HG03457 (cell line): ENCODE results near the gene CDH16.
"Not testable (repeated sequence)": the region's sequence is repeated elsewhere in the genome, so short reads cannot be mapped to it uniquely, and the experiment has no call there.

Experiments used
- ATAC-seq: cut with Tn5 transposase; IDR thresholded peaks from one replicate; pipeline ENCODE4 v1.9.1; 2021; ENCODE audit warnings: moderate number of reproducible peaks; ENCODE audit not compliant: unreplicated experiment

CDH16 gene, protein sequence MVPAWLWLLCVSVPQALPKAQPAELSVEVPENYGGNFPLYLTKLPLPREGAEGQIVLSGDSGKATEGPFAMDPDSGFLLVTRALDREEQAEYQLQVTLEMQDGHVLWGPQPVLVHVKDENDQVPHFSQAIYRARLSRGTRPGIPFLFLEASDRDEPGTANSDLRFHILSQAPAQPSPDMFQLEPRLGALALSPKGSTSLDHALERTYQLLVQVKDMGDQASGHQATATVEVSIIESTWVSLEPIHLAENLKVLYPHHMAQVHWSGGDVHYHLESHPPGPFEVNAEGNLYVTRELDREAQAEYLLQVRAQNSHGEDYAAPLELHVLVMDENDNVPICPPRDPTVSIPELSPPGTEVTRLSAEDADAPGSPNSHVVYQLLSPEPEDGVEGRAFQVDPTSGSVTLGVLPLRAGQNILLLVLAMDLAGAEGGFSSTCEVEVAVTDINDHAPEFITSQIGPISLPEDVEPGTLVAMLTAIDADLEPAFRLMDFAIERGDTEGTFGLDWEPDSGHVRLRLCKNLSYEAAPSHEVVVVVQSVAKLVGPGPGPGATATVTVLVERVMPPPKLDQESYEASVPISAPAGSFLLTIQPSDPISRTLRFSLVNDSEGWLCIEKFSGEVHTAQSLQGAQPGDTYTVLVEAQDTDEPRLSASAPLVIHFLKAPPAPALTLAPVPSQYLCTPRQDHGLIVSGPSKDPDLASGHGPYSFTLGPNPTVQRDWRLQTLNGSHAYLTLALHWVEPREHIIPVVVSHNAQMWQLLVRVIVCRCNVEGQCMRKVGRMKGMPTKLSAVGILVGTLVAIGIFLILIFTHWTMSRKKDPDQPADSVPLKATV

DNA sequence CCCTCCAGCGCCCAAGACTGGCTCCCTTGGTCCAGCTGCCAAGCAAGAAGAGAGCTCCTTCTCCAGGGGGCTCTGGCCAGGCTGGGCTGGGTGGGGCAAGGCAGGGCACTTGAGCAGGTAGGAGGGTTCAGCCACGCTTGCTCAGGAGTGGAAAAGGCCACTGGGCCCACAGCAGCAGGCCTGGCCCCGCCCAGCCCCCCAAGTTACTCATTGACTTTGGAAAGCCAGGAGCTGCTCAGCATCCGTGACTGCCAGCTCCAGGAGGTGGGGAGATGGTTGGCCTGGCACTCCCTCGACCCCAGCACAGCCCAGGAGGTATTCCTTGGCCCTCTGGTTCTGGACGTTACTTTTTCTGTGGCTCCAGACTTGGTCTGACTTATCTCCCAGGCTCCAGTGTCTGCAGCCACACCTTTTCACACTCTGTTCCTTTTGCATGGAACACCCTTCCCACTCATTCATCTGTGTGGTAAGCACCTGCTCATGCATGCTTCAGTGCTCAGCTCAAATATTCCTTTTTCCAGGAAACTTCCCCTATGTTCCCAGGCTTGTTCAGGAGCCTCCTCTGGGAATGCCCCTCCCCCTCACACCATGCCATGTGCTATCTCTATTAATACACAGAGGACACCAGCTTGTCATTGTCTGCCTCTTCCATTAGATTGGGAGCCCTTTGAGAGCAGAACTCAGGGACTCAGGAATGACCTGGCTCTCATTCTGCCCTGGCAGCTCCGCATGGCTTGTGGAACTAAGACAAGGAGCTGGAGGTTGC, at the start of gene CDH16:
Gene CDH16 (minus strand): TSS at position 83 of the 766 bp plus-strand sequence. CDS start 820 bp downstream, outside the sequence.
- no peak for ATAC-seq

GRCh38 chr16:66964049-66964448, 45.4 kb upstream of the CDH16 start:
- ATAC-seq: no peak

GRCh38 chr16:66961914-66962313, 43.2 kb upstream of the CDH16 start:
- ATAC-seq: no peak

- ATAC-seq: peak; percentile 63
Measured at GRCh38 chr16:66961065-66961744, 42.5 kb upstream of the CDH16 start, which contains the start of gene CES3. Gene CES3, plus strand, starts transcription at chr16:66961266. Its CDS starts 42 bp downstream, at chr16:66961308.

DNA sequence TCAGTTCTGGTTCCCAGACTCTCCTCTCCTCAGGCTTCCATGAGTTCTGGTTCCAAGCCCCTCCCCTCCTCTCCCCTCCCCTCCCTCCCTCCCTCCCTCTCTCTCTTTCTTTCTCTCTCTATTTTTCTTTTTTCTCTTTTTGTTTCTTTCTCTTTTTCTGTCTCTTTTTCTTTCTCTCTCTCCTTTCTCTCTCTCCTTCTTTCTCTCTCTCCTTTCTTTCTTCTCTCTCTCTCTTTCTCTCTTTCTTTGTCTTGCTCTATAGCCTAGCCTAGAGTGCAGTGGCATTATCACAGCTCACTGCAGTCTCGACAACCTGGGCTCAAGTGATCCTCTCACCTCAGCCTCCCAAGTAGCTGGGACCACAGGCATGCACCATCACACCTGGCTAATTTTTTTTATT, 41.6 kb upstream of the CDH16 start:
- no peak for ATAC-seq

DNA sequence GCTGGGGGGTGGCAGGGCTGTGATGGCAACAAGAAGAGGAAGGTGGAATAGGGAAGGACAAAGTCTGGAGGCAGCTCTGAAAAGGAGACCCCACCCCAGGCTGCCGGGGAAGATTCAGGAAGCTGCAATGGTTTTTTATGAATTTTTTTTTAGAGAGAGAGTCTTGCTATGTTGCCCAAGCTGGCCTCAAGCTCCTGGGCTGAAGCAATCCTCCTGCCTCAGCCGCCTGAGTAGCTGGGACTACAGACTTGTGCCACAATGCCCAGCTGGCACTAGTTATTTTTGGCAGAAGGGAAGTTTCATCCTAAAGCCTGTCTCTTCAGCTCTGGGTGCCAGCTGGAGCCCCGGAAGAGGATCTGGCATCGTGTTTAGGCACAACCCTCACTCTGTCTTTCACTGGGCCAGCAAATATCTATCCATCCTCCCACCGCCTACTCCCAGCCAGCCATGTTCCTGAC, 41.0 kb upstream of the CDH16 start:
- ATAC-seq: no peak

- no peak for ATAC-seq
Measured at GRCh38 chr16:66958857-66959703, 40.4 kb upstream of the CDH16 start.

DNA sequence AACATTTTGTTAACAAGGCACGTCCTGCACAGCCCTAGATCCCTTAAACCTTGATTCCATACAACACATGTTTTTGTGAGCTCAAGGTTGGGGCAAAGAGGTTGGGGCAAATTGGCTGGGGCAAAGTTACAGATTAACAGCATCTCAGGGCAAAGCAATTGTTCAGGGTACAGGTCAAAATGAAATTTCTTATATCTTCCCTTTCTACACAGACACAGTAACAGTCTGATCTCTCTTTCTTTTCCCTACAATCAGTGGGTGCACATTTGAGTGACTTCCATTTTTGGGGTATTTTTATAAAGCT, 37.4 kb upstream of the CDH16 start:
- not testable (repeated sequence) for ATAC-seq

- ATAC-seq: not testable (repeated sequence)
Measured at GRCh38 chr16:66955363-66956153, 36.9 kb upstream of the CDH16 start.

DNA sequence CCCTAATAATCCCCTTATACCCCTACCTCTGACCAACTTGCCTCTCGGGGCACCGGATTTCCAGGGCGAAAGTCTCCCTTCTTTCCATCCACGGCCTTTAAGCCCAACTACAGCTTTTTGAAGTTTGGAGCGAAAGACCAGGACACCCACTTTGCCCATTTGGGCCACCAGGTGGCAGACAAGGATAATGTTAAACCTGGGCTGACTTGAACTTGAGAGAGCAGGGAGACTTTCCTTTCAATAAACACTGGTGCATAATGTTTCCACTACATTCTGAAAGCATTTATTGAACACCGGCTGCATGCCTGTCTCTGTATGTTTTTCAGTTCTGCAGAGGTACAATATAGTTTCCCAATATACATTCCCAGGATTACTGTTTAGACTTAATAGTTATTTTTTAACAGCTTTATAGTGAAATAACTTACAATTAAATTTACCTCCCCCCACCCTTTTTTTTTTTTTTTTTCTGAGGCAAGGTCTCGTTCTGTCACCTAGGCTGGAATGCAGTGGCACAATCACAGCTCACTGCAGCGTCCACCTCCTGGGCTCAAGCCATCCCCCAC, 35.5 kb upstream of the CDH16 start:
- no peak for ATAC-seq

DNA sequence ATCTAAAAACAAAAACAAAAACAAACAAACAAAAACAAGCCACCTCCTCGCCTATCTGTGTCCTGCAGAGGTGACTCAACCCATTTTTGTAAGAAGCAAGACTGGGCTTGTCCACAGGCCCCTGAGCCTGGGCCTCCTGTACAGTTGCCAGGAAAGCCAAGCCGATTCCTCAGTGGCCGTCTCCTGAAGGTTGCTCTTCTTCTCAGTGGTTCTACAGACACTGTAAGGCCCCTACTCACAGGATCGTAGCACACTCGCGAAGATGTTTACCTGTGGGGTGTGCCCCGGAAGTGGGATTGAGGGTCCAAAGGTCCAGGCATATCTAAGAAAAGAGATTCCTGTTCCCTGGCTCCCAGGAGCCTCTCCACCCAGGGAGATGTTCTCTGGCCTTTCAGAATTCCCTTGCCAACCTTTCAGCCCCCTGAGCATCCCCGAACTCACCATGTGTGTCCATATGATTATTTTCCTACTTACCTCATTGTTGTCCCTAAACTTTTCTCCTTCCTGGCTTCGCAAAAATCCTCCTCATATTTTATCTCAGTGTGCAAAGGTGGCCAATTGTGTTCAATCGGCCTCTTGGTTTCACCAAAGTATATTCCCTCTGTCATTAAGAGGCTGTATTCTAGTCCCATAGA, 34.9 kb upstream of the CDH16 start:
- ATAC-seq: no peak

- ATAC-seq: no peak
Measured at GRCh38 chr16:66952430-66953110, 33.9 kb upstream of the CDH16 start.

- no peak for ATAC-seq
Measured at GRCh38 chr16:66950971-66951790, 32.5 kb upstream of the CDH16 start.

DNA sequence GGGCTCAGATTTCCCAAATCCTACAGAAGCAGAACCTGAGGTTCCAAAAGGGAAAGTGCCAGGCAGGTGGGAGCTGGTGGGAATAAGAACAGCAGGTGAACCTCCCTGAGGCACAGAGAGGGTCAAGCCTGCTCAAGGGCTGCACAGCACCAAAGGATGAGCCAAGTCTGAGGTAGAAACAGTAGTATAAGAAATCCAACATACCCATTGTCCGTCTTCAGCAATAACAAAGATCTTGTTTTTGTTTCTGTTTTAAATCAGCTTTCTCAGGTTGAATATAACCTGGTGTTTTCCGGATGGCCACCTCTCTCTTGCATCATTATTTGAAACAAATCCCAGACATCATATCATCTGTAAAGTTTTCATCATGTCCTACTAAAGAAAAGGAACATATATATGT, 31.8 kb upstream of the CDH16 start:
- ATAC-seq: no peak

- ATAC-seq: no peak
Measured at GRCh38 chr16:66949472-66949871, 30.8 kb upstream of the CDH16 start.

GRCh38 chr16:66948837-66949225, 30.1 kb upstream of the CDH16 start:
- ATAC-seq: no peak
